Naive thymus-derived CD8-positive, alpha-beta T cell (primary cell): ENCODE results near the gene WFDC1. TPM values are rescaled to one million over a fixed set of nuclear protein-coding genes. Genes with fewer than 3 reads are reported as not detected.
"Not testable (repeated sequence)": the region's sequence is repeated elsewhere in the genome, so short reads cannot be mapped to it uniquely, and the experiment has no call there.

Experiments
- ATAC-seq, 2 donors: fragments of 150-1000 bp; cut with Tn5 transposase in 1 of 2; sonication (Bioruptor Pico), chemical (Tn5 transposase) in 1 of 2; 1 replicate in 1 of 2; 2 replicates in 1 of 2; pipeline ENCODE4 v1.10.0; 2021; ENCODE audit warnings: mild to moderate bottlenecking in 2 of 2, moderate library complexity in 2 of 2
- POLR2A ChIA-PET: fragments of 350-600 bp; sonication (Branson Sonifier 250); formaldehyde crosslinking; loops from one replicate; lab custom pipeline; 2021; ENCODE audit warnings: antibody characterized with exemption; lab: Charles Lee
- DNase-seq, 10 donors: peaks; one replicate each; pipeline versions ENCODE4 v3.0.0 to v3.0.0-alpha.2; 2020 to 2022
- H3K27ac Mint-ChIP-seq, 10 donors: one replicate each; pipeline ENCODE4 v1.8.0; 2020 to 2022; ENCODE audit warnings: mild to moderate bottlenecking in 10 of 10, mixed read lengths in 10 of 10, moderate library complexity in 4 of 10, inconsistent platforms in 1 of 10
- H3K27me3 Mint-ChIP-seq, 5 donors: one replicate each; pipeline ENCODE4 v1.8.0; 2021 to 2022; ENCODE audit warnings: mixed read lengths in 5 of 5
- H3K36me3 Mint-ChIP-seq, 3 donors: one replicate each; pipeline ENCODE4 v1.8.0; 2020 to 2022; ENCODE audit warnings: mixed read lengths in 3 of 3, mild to moderate bottlenecking in 2 of 3, inconsistent platforms in 1 of 3
- H3K4me1 Mint-ChIP-seq, 4 donors: one replicate each; pipeline ENCODE4 v1.8.0; 2021 to 2022; ENCODE audit warnings: mixed read lengths in 4 of 4
- H3K4me3 Mint-ChIP-seq, 10 donors: one replicate each; pipeline ENCODE4 v1.8.0; 2020 to 2022; ENCODE audit warnings: mild to moderate bottlenecking in 10 of 10, mixed read lengths in 10 of 10, moderate library complexity in 6 of 10, inconsistent platforms in 1 of 10
- H3K9me3 Mint-ChIP-seq, 9 donors: one replicate each; pipeline ENCODE4 v1.8.0; 2020 to 2022; ENCODE audit warnings: mixed read lengths in 9 of 9, mild to moderate bottlenecking in 3 of 9, inconsistent platforms in 1 of 9, moderate library complexity in 1 of 9
- polyA plus RNA-seq, 3 donors: library from polyadenylated mRNA; unstranded; fragments of 300-500 nt; fragmentation: Illumina TruSeq; gene quantifications; one replicate each; pipeline ENCODE4 v1.2.3, GENCODE V29; 2021
- total RNA-seq, 8 experiments: library from RNA in 2 of 8; stranded (reverse) in 2 of 8; gene quantifications; one replicate each; pipeline ENCODE4 v1.2.3 and lab custom pipeline; 2021 to 2026

WFDC1 gene
- total and polyA plus RNA-seq, 5 experiments from 2014 or later, result not detected

DNA sequence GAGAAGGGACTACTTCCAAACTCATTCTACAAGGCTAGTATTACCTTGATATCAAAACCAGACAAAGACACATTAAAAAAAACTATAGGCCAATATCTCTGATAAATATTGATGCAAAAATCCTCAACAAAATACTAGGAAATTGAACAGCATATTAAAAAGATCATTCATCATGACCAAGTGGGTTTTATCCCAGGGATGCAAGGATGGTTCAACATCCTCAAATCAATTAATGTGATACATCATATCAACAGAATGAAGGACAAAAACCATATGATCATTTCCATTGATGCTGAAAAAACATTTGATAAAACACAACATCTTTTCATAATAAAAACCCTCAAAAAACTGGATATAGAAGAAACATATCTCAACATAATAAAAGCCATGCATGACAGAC, 42.6 kb downstream of the WFDC1 start:
- POLR2A ChIA-PET, DNase-seq, H3K4me3 Mint-ChIP-seq, H3K4me1 Mint-ChIP-seq, H3K27ac Mint-ChIP-seq, H3K27me3 Mint-ChIP-seq, ATAC-seq: not testable (repeated sequence)
- H3K9me3 Mint-ChIP-seq, result peaks cover 0 to 33% (median 16%) of the 10 kb centered on the region in 9 donors
- peaks cover 0 to 20% (median 3%) of the 10 kb centered on the region in 3 donors for H3K36me3 Mint-ChIP-seq

DNA sequence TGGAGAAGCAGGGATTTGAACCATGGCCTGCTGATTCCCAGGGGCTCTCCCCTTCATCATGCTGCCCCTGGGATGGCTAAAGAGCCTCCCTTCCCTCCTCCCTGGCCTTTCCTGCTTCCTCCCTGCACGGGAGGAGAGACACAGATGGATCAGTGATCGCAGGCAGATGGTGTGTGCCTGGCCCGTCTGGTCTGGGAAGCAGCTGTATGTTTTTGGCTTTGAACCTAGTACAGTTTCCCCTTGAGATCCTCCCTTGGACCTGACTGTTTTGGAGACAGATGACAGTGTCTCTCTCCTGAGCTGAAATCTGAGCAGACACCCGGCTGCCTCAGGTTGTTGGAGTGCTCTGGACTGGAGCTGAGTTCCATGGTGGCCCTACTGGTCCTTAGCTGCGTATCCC, 44.6 kb downstream of the WFDC1 start:
- Mint-ChIP-seq H3K27ac (peak overlapping the region in 1 of 10 donors; percentile 11), H3K4me3 (no peak overlapping the region), H3K4me1 (no peaks in the 10 kb centered on the region), H3K27me3 (peaks cover 0 to 5% (median 3%) of the 10 kb centered on the region in 5 donors), H3K9me3 (peaks cover 0 to 33% (median 13%) of the 10 kb centered on the region in 9 donors), H3K36me3 (peaks cover 0 to 20% (median 3%) of the 10 kb centered on the region in 3 donors)
- POLR2A ChIA-PET, result no interaction called here
- no peak for ATAC-seq
- DNase-seq, result no peak

DNA sequence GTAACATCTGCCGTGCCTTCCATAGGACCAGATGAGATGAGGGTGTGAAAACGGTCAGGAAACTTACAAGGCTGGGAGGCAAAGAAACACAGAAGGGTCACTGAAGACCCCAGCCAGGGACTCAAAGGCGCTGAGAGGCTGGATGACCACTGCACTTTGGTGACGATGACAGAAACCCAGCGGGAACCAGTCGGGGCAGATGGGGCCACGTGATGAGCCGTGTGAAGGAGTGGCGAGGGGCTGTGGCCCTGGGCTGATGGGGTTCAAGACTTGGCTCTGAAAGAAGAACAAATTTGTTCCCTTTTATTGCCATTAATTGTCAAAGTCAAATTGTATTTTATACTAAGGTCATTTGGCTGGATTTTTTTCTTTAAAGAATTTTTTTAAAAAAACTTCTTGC, 45.1 kb downstream of the WFDC1 start:
- POLR2A ChIA-PET, result no interaction called here
- ATAC-seq (no peak), DNase-seq (no peak)

DNA sequence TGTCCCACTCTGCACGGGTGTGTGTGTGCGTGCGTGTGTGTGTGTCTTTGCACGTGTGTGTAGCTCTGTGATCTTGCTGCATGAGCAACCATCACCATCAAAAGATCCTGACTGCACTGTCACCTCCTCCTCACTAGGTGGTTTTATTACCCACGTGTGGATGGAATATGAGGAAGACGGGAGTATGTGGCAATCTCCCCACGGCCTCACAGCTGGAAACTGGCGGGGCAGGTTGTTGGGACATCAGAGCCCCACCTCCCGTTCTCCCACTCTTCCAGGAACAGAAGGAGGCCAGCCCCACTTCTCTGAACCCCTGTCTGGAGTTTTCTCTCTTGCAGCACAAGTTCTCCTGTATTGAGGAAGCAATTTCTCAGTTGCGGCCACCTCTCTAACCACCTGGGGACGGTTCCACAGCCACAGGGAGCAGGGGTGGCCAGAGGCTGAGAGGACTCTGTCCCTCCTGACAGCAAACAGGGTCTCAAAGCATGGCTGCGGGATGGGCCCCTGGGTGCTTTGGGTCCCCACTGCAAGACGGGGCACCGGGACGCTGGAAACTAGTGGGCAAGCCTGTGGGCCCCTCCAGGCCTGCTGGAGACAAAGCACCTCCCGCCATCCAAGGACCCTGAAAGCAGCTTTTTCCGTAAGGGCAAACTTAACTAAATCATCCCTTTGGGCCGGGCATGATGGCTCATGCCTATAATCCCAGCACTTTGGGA, 45.8 kb downstream of the WFDC1 start:
- H3K4me3 Mint-ChIP-seq, result no peak overlapping the region
- POLR2A ChIA-PET, result no interaction called here
- peaks cover 0 to 5% (median 3%) of the 10 kb centered on the region in 5 donors for H3K27me3 Mint-ChIP-seq

More for the DNA sequence above, 45.1 kb downstream of the WFDC1 start:
- H3K9me3 Mint-ChIP-seq, result peaks cover 0 to 30% (median 13%) of the 10 kb centered on the region in 9 donors
- peaks cover 0 to 20% (median 3%) of the 10 kb centered on the region in 3 donors for H3K36me3 Mint-ChIP-seq
- H3K4me1 Mint-ChIP-seq, result no peaks in the 10 kb centered on the region
- peak overlapping the region in 1 of 10 donors; percentile 11 for H3K27ac Mint-ChIP-seq
- H3K27me3 Mint-ChIP-seq, result peaks cover 0 to 5% (median 3%) of the 10 kb centered on the region in 5 donors
- no peak overlapping the region for H3K4me3 Mint-ChIP-seq

DNA sequence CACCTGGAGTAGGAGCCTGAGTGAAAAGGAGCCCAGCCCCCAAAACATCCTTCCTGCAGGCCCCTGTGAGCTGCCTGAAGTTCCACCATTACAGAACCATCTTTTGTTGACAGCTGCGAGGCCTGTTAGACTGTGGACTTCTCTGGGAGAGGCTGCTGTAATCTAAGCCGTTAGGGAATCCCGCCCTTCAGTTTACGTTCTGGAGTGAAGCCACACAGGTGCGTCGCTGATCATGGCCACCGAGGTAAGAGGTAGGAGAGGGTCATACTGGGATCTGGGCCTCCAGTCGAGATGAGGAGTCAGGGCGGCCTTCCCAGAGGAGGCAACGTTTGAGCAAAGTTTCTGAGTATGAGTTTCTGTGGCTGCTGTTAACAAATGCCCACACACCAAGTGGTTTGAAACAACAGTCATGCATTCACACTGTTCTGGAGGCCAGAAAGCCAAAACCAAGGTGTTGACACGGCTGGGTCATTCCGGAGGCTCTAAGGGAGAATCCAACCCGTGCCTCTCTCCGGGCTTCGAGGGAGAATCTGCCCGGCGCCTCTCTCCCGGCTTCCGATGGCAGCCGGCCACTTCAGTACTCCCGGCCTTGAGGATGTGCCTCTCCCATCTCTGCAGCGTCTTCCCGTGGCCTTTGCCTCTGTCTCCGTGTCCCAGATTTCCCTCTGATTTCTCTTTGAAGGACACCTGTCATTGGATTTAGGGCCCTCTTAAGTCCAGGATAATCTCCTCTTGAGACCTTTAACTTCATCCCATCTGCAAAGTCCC, 47.0 kb downstream of the WFDC1 start:
- peaks cover 0 to 10% (median 4%) of the 10 kb centered on the region in 5 donors for H3K27me3 Mint-ChIP-seq
- H3K36me3 Mint-ChIP-seq, result peaks cover 0 to 9% (median 3%) of the 10 kb centered on the region in 3 donors
- POLR2A ChIA-PET, result no interaction called here
- peak overlapping the region in 1 of 10 donors; percentile 29 for H3K27ac Mint-ChIP-seq
- peaks cover 0 to 10% (median 5%) of the 10 kb centered on the region in 9 donors for H3K9me3 Mint-ChIP-seq
- no peak overlapping the region for H3K4me3 Mint-ChIP-seq
- no peaks in the 10 kb centered on the region for H3K4me1 Mint-ChIP-seq
- no peak for ATAC-seq
- DNase-seq, result no peak

More for the DNA sequence above, 45.8 kb downstream of the WFDC1 start:
- Mint-ChIP-seq H3K36me3 (peaks cover 0 to 13% (median 3%) of the 10 kb centered on the region in 3 donors), H3K4me1 (no peaks in the 10 kb centered on the region), H3K27ac (no peak overlapping the region), H3K9me3 (peaks cover 0 to 22% (median 9%) of the 10 kb centered on the region in 9 donors)
- ATAC-seq (no peak), DNase-seq (no peak)

DNA sequence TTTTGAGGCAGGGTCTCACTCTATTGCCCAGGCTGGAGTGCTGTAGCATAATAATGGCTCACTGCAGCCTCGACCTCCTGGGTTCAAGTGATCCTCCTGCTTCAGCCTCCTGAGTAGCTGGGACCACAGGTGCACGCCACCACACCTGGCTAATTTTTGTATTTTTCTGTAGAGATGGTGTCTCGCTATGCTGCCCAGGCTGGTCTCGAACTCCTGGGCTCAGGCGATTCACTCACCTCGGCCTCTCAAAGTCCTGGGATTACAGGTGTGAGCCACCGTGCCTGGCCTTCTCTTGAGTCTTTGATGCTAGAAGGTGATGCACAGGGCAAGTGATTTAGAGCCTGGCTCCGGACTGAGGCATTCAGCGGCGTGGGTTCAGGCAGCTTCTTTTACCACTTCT, 49.1 kb downstream of the WFDC1 start:
- H3K27ac Mint-ChIP-seq, H3K36me3 Mint-ChIP-seq, H3K4me3 Mint-ChIP-seq, DNase-seq, H3K9me3 Mint-ChIP-seq, ATAC-seq, H3K4me1 Mint-ChIP-seq, POLR2A ChIA-PET: not testable (repeated sequence)
- peaks cover 0 to 12% (median 7%) of the 10 kb centered on the region in 5 donors for H3K27me3 Mint-ChIP-seq

DNA sequence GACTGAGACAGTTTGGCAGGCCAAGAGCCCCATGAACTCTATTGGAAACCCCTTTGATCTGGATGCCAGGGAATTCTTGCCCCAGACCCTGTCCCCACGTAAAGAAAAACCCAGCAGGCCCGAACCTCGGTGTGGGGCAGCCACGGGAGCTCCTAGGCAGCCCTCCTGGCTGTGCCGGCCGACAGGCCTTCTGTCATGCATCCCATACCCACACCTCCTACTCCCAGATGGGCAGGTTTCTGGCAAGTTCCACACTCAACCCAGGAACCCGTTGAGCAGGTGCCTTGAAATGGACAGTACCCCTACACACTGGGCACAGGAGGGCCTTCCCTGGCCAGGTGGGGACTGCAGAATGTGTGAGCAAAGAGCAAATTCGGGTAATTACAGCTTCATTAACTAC, 50.1 kb downstream of the WFDC1 start:
- POLR2A ChIA-PET, result no interaction called here
- no peaks in the 10 kb centered on the region for H3K9me3 Mint-ChIP-seq
- ATAC-seq (no peak), DNase-seq (no peak)
- H3K4me1 Mint-ChIP-seq, result no peaks in the 10 kb centered on the region
- no peaks in the 10 kb centered on the region for H3K36me3 Mint-ChIP-seq
- H3K4me3 Mint-ChIP-seq, result no peak overlapping the region
- peaks cover 0 to 11% (median 8%) of the 10 kb centered on the region in 5 donors for H3K27me3 Mint-ChIP-seq
- H3K27ac Mint-ChIP-seq, result no peak overlapping the region

DNA sequence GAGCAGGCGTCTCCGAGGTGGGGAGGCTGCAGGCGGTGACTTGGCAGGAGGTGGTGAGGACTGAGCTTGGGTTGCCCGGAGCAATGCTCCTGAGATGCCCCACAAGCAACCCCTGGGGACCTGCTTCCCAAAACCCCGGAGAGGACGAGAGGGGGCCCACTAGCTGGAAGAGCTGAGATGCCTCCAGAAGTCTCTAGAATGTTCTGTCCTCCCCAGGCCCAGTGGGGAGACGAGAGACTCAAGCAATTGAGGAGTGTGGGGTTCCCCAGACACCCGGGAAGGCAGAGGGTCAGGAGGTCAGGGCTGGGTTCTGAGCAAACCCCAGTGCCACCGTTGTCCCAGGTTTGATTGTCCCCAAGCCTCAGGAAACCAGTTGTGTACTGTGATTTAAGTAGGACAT, 52.5 kb downstream of the WFDC1 start:
- H3K27me3 Mint-ChIP-seq, result peaks cover 0 to 13% (median 8%) of the 10 kb centered on the region in 5 donors
- no peaks in the 10 kb centered on the region for H3K9me3 Mint-ChIP-seq
- POLR2A ChIA-PET, result no interaction called here
- H3K4me3 Mint-ChIP-seq, result no peak overlapping the region
- no peak overlapping the region for H3K27ac Mint-ChIP-seq
- DNase-seq (no peak), ATAC-seq (no peak)
- H3K36me3 Mint-ChIP-seq, result no peaks in the 10 kb centered on the region
- no peaks in the 10 kb centered on the region for H3K4me1 Mint-ChIP-seq

DNA sequence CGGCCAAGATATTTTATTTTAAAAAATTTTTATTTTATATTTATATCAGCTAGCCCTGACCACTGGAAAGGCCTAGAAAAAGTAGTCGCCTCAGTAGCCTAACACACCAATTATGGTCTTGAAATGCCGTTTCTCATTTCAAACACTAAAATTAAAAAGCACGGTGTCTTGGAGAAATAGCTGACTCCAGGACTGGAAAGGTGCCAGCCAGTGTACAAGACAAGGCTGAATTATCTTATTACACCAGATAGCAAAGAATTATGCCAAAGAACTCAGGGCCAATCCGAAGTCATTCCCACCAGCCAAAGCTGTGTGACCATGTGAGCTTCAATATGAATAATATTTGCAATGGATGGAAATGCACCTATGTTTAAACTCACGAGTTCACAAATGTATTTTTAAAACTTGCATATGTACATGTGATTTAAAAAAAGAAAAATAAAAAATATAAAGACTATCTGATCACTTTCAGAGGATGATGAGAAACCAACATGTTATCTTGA, 53.8 kb downstream of the WFDC1 start:
- peaks cover 0 to 13% (median 8%) of the 10 kb centered on the region in 5 donors for H3K27me3 Mint-ChIP-seq
- H3K9me3 Mint-ChIP-seq, result no peaks in the 10 kb centered on the region
- POLR2A ChIA-PET, result no interaction called here
- no peaks in the 10 kb centered on the region for H3K36me3 Mint-ChIP-seq
- H3K27ac Mint-ChIP-seq, result no peak overlapping the region
- ATAC-seq, result no peak
- no peaks in the 10 kb centered on the region for H3K4me1 Mint-ChIP-seq
- no peak overlapping the region for H3K4me3 Mint-ChIP-seq
- no peak for DNase-seq

DNA sequence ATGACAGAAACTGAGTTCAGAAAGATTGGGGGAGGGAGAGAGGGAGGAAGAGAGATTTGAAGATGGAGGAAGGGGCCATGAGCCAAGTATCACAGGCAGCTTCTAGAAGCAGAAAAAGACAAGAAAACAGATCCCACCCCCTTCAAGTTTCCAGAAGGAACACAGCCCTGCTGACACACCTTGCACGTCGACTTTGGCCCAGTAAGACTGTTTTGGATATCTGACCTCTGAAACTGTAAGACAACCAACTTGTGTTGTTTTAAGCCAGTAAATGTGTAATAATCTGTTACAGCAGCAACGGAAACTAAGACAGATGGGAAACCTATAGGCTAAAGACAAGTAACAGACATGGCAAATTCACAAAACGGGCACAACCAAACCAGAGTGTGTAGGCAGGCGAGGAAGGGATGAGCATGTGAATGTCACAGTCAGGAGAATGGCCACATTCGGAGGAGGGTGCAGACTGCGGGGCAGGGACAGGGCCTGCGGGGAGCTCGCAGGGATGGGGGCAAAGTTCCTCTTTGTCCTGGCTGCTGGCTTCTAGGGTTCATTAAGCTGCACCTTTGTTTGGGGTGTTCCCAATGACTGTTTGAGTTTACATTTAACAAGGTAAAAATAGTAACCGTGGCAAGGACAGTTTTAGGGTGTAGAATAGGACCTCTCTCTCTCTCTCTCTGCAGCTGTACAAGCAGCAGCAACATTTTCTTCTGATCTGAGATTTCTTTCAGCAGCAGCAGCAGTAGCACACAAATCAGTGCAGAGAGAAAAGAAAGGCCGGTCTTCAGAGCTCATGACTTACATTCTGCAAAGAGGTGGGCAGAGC, 55.4 kb downstream of the WFDC1 start:
- H3K27ac Mint-ChIP-seq, result no peak overlapping the region
- peaks cover 0 to 11% (median 8%) of the 10 kb centered on the region in 5 donors for H3K27me3 Mint-ChIP-seq
- no peaks in the 10 kb centered on the region for H3K36me3 Mint-ChIP-seq
- ATAC-seq (no peak), DNase-seq (no peak)
- POLR2A ChIA-PET, result no interaction called here
- no peaks in the 10 kb centered on the region for H3K4me1 Mint-ChIP-seq
- no peaks in the 10 kb centered on the region for H3K9me3 Mint-ChIP-seq
- no peak overlapping the region for H3K4me3 Mint-ChIP-seq

DNA sequence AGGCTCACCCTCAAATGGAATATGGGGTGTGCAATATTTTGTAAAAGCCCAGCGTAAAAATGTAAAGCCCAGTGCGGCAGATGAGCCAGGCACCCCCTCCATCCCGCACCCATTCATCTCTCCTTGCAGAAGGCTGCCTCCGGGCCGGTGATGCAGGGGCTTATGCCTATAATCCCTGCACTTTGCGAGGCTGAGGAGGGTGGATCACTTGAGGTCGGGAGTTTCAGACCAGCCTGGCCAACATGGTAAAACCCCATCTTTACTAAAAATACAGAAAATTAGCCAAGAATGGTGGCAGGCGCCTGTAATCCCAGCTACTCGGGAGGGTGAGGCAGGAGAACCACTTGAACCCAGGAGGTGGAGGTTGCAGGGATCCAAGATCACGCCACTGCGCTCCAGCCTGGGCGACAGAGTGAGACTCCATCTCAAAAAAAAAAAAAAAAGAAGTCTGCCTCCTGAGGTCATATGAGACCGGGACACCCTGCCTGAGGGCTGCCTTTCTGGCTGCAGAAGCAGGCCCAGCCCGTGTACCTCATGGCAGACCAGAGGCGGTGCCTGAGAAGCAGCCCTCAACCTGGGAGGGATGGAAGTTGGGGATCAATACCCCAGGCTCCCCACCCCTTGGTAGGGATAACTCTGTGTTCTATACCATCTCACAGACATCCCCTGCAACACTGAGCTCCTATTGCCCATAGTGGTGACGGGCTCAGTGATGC, 56.2 kb downstream of the WFDC1 start:
- H3K9me3 Mint-ChIP-seq, result no peaks in the 10 kb centered on the region
- no peaks in the 10 kb centered on the region for H3K4me1 Mint-ChIP-seq
- peaks cover 0 to 11% (median 8%) of the 10 kb centered on the region in 5 donors for H3K27me3 Mint-ChIP-seq
- H3K36me3 Mint-ChIP-seq, result no peaks in the 10 kb centered on the region
- H3K4me3 Mint-ChIP-seq, result no peak overlapping the region
- peak overlapping the region in 1 of 10 donors; percentile 27 for H3K27ac Mint-ChIP-seq
- no peak for ATAC-seq
- no peak for DNase-seq
- POLR2A ChIA-PET, result no interaction called here

DNA sequence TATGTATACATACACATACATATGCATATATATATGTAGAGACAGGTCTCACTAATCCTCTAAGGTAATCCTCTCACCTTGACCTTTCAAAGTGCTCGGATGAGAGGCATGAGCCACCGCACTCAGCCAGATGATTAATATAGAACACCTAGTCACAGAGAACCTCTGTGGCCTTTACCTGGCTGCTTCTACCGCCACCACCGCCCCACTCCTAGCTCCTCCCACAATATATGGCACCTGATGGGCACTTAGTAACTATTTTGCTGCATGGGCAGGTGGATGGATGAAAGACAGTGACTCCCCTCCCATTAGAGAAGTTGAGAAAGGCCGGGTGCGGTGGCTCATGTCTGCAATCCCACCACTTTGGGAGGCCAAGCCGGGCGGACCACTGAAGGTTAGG, 57.0 kb downstream of the WFDC1 start:
- no peak overlapping the region for H3K4me3 Mint-ChIP-seq
- no peaks in the 10 kb centered on the region for H3K4me1 Mint-ChIP-seq
- H3K36me3 Mint-ChIP-seq, result no peaks in the 10 kb centered on the region
- ATAC-seq, result no peak
- POLR2A ChIA-PET, result interaction anchor here (0.6 kb wide), 1 partner anchor 39 kb away, joined by 3 read pairs; no protein-coding TSS in a partner anchor
- H3K27ac Mint-ChIP-seq, result no peak overlapping the region
- peaks cover 0 to 8% (median 5%) of the 10 kb centered on the region in 5 donors for H3K27me3 Mint-ChIP-seq
- no peak for DNase-seq
- no peaks in the 10 kb centered on the region for H3K9me3 Mint-ChIP-seq
